CD4-positive, alpha-beta T cell treated with Interleukin-1 beta for 1 hour (primary cell): Measurements from ENCODE around the gene GALNT13.

Experiments
- DNase-seq, 2 donors: peaks; one replicate each; pipeline ENCODE4 v3.0.0-alpha.2; 2020 to 2022

The GALNT13 gene

DNA sequence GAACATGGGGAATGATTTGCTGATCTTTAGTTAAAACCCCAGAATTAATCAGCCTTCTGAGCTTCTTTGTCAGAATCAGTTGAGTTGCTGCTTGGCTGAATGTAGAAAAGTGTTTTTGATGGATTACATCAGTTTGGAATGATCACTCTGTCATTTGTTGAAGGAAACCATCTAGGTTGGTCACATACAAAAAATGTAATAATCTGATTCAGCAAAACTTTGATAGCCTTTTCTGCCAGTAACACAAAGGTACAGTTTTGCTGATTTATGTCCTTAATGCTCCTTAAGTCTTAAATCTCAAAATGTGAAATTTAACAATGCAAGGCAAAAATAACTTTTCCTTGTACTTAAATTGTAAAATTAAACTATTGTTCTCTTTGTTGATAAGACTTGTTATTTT is 74.3 kb downstream of the GALNT13 start:
- DNase-seq: no peak

GRCh38 chr2:153953761-153954160 is 82.0 kb downstream of the GALNT13 start:
- no peak for DNase-seq

GRCh38 chr2:153963256-153963655 is 91.5 kb downstream of the GALNT13 start:
- DNase-seq: no peak

DNA sequence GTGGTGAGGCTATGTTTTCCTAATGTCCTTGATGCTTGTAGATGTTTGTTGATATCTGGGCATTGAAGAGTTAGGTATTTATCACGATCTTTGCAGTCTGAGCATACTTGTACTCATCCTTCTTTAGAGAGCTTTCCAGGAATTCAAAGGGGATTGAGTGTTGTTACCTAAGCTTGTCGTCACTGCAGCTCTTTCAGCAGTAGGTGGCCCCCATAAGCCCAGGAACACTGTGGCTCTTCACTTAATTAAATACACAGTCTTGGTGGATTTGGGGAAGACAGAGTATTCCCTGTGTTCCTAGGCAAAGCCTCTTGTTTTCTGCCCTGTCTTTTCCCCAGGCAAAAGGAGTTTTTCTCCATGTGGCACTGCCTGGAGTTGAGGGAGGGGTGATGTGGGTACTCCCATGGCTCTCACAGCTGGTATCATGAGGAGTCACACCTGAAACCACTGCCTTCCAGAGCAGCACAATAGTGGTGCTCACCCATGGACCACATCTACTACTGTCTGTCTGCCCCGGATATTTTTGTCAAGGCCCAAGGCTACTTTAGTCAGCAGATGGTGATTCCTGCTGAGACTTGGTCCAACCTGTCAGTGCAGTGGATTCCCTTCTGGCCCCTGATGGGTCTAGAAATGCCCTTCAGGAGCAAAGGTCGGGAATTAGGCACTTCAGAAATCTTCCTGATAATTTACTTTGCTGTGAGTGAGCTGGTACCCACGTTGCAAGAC is 95.7 kb downstream of the GALNT13 start:
- no peak for DNase-seq

DNA sequence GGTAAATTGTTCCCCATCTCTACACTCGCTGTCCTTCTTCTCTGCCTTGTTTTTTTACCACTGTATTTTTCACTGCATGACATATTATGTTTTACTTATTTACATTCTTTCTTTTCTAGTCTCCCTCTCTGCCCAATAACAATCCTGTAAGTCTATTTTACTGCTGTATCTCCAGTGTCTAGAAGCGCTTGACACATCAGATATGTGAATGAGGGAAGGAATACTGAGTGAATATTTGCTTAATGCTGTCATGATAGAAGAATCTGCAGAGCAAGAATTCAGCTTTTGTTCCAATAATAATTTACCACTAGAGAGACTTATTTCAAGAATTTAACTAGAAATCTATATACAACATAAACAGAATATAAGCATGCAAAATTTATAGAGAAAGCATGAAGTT is 99.5 kb downstream of the GALNT13 start:
- DNase-seq: no peak

- DNase-seq: no peak
Observed at GRCh38 chr2:153971855-153972254, 100.1 kb downstream of the GALNT13 start.

DNA sequence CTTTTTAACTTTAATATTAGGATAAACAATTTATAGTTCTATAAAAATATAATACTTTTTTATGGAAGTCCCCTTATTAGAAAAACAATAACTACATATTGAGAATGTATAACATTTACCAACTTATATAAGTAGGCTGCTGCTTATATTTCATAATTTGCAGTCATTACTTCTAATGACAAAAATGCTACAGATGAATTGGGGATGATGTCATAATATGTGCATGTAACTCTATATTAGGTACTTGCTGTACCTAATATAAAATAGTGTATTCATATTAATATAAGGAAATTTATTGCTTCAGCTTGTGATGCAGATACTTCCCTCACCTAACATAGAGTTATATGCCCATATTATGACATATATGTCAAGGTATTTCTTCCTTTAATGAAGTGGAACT is 100.7 kb downstream of the GALNT13 start:
- DNase-seq: no peak

- no peak for DNase-seq
Observed at GRCh38 chr2:153986488-153987229, 114.9 kb downstream of the GALNT13 start.

GRCh38 chr2:153990771-153991170 is 119.0 kb downstream of the GALNT13 start:
- no peak for DNase-seq

DNA sequence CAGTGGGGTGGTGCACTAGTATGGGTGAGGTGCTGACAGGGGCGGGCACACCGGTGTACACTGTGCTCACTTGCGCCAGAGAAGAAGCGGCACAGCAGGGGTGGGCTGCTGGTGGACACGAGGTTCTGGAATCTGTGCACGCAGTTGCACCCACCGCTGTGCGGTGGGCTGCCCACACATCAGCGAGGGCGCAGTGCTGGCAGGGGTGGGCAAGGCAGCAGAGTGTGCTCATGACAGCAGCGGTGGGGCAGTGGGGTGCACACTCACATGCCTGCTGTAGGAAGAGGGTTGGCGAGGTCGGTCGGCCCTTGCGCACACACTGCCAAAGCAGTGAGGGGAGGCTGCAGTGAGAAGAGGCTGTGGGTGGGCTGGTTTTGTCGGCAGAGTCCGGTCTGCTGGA is 141.8 kb downstream of the GALNT13 start:
- no peak for DNase-seq

- no peak for DNase-seq
Observed at GRCh38 chr2:154015233-154015632, 143.5 kb downstream of the GALNT13 start.

DNA sequence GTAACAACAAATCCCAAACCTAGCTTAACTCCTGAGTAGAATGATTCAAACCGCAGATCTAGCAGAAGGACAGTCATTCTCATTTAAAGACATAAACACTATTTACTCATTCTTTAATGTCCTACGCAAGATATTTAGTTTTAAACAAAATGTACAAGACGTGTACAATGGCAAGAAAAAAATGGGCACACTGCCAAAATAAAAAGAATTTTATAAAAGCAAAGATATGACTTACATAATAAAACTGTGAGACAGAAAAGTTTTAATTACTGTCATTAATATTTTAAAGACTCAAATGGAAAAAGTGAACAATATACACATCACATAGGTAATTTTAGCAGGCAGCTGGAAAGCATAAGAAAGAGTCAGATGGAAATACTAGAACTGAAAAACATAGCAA is 157.8 kb downstream of the GALNT13 start:
- no peak for DNase-seq

- no peak for DNase-seq
Observed at GRCh38 chr2:154032220-154032619, 160.5 kb downstream of the GALNT13 start.

GRCh38 chr2:154046493-154046892 is 174.8 kb downstream of the GALNT13 start:
- no peak for DNase-seq

- DNase-seq: no peak
Observed at GRCh38 chr2:154048905-154049304, 177.2 kb downstream of the GALNT13 start.

DNA sequence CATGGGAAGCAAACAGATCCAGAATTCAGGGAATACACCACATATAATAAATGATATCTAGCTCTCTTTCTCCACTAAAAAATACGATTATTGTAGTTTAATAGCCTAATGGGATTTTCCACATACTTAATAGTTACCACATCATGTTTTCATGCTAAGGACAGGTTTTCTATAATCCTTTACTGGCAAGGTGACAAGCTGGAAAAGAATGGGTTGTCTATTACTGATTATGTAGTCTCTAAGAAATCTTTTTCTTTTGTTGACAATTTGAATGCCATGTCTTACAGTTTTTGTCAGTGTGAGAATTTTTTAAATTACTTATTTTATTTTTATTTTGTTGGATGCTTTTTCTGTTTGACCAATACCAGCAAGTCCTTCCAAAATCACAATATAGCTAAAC is 177.8 kb downstream of the GALNT13 start:
- no peak for DNase-seq

DNA sequence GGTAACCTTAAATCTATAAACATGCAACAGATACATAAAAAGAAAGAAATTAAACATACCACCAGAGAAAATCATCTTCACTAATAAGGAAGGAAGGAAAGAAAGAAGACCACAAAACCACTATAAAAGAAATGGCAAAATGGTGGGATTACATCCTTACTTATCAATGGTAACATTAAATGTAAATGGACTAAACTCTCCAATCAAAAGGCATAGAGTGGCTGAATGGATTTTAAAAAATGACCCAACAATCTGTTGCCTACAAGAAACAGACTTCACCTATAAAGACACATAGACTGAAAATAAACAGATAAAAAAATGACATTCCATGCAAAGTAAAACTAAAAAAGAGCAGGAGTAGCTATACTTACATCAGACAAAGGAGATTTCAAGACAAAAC is 195.4 kb downstream of the GALNT13 start:
- no peak for DNase-seq

DNA sequence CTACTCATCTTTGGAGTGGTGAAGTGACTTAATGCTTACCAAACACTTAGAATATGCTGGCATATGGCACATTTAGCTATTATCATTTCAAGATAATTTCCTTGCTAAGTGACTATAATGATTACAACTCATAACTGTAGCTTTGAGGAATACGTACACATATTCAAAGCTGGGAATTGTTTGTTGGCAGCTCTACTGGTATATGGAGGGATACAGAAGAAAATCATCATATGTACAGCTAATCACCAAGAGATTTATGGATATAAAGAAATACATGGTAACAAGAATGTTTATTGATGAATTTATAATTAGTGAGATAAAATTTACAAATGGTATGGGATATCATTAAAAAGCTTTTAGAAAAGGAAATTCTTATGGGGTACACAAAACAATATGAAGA is 207.2 kb downstream of the GALNT13 start:
- no peak for DNase-seq

GRCh38 chr2:154092571-154092970 is 220.8 kb downstream of the GALNT13 start:
- DNase-seq: no peak

GRCh38 chr2:154093856-154094255 is 222.1 kb downstream of the GALNT13 start:
- no peak for DNase-seq

DNA sequence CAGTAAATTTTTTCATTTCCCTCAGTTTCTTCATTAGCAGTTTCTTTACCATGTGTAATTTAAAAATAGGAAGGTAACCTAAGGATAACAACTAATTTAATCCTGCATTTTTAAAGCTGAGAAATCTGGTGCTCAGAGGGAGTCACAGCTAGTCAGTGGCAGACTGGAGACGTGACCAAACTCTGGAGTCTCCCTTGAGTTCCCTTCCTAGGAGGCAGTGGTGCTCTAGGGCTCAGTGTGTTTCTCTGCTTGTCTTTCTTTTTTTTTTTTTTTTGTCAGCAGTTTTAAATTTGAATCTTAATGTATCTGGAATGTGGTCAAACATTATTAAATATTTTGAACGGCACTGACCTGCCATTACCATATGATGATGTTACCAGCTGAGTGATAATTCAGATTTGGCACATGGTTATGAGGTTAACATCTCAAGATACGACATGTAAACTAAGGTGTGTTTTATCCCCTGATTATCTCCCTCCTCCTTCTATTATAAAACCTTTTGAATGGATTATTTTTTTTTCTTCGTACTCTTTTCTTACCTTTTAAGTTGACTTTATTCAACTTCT is 226.2 kb downstream of the GALNT13 start:
- DNase-seq: no peak

DNA sequence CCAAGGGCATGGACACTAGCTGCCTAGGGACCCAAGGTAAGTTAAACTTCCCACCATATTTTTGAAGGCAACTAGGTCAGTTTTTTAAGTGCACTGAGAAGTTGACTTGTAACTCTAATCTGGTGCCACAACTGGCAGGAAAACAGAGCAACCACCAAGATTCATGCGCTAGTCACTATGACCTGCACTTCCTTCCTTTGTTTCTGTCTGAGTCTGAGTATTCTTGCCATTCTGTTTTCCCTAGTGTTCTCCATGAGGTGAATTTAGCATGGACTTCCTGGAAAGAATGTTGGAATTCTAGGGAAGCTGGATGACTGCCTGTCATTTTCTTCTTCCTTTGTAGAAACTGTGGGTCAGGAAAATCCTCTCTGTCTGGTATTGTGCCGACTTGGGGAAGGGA is 249.0 kb downstream of the GALNT13 start:
- DNase-seq: no peak

DNA sequence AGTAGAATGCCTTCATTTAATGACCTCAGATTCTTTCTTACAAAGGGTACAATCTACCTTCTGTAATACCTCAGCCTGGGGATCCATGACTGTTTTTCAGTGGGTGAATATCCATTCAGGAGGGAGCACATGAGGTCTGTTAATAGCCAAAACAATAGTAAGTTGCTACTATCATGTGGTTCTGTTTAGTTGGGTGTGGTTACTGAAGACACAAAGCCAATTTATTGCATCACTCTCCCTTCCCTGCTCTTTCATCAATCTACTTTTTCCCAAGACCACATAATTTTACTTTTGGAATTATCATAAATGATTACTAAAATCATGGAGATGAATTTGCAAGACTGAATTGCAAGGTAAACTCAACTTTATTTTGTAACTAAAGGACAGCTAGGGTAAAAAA is 254.2 kb downstream of the GALNT13 start:
- DNase-seq: no peak

GRCh38 chr2:154130821-154131220 is 259.1 kb downstream of the GALNT13 start:
- no peak for DNase-seq
